Fibroblast of the aortic adventitia (primary cell): ENCODE measurements around the gene NR2E1. TPM values are rescaled to one million over a fixed set of nuclear protein-coding genes. Genes with fewer than 3 reads are reported as not detected.

Experiments
- DNase-seq: peaks from one replicate; pipeline ENCODE4 v3.0.0-alpha.2; 2010; ENCODE audit warnings: low read depth
- H3K4me3 ChIP-seq: 2 replicates; pipeline ENCODE4 v1.5.1; 2011; ENCODE audit warnings: low read depth, mild to moderate bottlenecking, control low read depth, low read length, moderate library complexity
- CTCF ChIP-seq: IDR thresholded peaks from 2 replicates; pipeline ENCODE4 v1.5.1; 2011; ENCODE audit warnings: mild to moderate bottlenecking, low read length, control low read depth, inconsistent platforms; ENCODE audit not compliant: insufficient read depth
- total RNA-seq: library from RNA; depleted of rRNA; stranded (reverse); fragments of >200 nt; gene quantifications from 2 replicates; pipeline ENCODE4 v1.2.3, GENCODE V29; 2012; ENCODE audit warnings: low replicate concordance

NR2E1 gene
- total RNA-seq, 1 donor = not detected

- DNase-seq = no peak
- H3K4me3 ChIP-seq = no peak overlapping the region
- TF ChIP-seq CTCF = no peak
Observed at GRCh38 chr6:108130262-108130661, 35.6 kb upstream of the NR2E1 start.

GRCh38 chr6:108132863-108133262 is 33.0 kb upstream of the NR2E1 start:
- TF ChIP-seq CTCF = no peak
- no peak for DNase-seq
- H3K4me3 ChIP-seq = no peak overlapping the region

GRCh38 chr6:108133594-108134179 is 32.1 kb upstream of the NR2E1 start:
- TF ChIP-seq CTCF = no peak
- peak overlapping the region; percentile 51 for H3K4me3 ChIP-seq
- DNase-seq = peak; percentile 66

GRCh38 chr6:108134213-108134970 is 31.4 kb upstream of the NR2E1 start:
- DNase-seq = no peak
- no peak for TF ChIP-seq CTCF
- no peak overlapping the region for H3K4me3 ChIP-seq

GRCh38 chr6:108142240-108142639 is 23.6 kb upstream of the NR2E1 start:
- no peak for TF ChIP-seq CTCF
- no peak for DNase-seq
- no peak overlapping the region for H3K4me3 ChIP-seq

- TF ChIP-seq CTCF = no peak
- H3K4me3 ChIP-seq = no peak overlapping the region
- no peak for DNase-seq
Observed at GRCh38 chr6:108145639-108146038, 20.2 kb upstream of the NR2E1 start.
